ENCODE measurements around the gene DPH5.
"Not testable (repeated sequence)": the region's sequence is repeated elsewhere in the genome, so short reads cannot be mapped to it uniquely, and the experiment has no call there.

Gene DPH5

DNA sequence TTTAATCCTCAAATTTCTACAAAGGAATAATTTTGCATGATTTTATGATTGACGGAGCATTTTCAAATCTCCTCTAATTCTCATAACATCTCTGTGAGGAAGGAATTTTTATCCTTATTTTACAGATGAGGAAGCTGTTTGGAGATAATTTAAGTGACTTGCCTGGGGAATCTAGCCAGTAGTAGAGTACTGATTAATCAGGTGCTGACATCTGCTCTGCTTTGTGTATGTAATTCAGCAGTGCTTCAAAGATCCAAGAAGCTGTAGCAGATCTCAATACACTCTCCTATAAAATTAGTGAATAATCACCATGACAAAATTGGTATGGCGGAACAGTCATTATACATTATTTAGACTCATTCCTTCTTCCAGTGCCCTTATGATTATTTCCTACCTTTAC is 46.0 kb downstream of the DPH5 start:
- no peak for DNase-seq

DNA sequence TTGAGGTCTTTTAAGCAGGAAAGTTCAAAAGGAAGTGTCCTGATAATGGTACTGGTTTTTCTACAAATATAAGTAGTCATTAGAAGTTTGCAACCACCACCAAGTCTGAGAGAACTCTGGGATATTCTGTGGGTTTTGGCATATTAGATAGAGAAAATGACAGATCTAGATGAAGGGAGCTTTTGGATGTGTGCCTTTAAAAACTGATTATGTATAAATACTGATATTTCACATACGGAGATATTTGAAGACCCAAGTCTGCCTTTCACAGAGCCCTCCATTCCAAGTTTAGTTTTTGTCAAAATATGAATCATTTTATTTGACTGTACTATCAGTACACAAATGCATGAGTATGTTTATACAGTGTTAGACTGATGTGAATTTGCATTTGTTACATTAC is 48.6 kb downstream of the DPH5 start:
- no peak for DNase-seq

DNA sequence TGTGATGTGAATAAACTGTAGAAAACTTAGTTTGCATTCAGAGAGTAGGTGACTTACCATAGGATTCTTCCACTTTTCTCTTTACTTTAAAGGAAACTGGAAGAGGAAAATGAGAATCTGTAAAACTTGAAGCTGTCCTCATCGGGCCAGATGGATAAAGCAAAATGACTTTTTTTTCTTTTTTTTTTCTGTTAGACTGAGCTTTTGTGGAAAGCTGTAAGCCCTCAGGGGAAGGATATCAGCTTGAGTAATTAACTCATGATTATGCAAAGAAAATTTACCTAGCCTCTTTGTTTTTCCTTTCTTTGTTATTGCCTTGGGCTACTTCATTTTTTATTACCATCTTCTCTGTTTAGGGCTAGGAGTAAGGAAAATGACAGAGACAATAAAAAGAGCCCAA is 53.4 kb downstream of the DPH5 start:
- no peak for DNase-seq

DNA sequence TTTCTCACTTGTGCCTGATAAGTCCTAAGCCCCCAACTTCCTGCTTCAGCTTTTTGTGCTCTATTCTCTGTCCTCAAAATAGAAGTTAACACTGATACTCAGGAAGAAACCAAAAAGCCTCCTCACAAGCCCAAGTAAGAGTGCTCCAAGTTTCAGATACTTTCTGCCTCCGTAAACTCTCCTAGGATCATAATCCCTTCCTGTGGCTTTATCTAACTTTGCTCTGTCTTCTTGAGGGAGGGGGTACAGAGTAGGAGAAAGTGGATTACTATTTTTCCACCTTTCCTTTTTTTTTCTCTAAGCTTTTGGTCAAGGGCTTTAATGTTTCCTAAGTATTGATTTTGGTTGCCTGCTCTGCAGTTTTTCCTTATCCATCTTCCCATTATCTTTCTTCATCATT is 54.6 kb downstream of the DPH5 start:
- no peak for DNase-seq

DNA sequence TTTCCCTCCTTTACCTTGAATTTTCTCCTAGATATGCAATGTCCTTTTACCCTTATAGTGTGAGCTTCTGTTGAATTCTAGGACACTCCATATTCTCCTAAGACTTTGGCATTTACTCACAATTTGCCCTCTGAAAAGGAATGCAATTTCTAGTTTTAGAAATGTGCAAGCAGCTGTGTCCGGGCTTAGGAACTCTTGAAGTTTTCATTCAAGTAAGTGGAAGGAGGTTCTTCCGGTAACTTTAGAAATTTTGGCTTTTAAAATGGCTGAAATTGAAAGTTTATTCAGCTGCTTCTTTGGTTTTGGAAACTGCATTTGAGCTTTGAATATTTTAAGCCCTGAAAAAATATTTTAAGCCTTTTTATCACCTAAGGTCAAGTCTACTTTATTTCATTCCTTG is 56.3 kb downstream of the DPH5 start:
- DNase-seq = no peak

DNA sequence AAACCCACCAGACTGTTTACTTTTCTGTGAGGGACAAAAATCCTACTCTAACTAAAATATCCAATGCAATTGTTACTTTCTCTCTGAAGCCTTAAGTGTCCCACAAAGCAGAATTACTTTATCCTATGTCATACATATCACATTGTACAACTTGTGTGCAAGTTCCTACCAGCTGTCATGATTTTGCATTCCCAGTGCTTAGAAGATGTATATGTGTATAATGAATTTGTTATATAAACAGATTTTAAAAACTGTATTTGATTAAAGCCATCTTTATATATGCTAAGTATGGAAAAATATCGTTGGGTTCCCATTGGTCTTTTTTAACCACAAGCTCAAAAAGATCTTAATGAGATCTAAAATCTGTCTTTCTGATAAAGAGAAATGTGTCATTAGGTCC is 57.0 kb downstream of the DPH5 start:
- no peak for DNase-seq

DNA sequence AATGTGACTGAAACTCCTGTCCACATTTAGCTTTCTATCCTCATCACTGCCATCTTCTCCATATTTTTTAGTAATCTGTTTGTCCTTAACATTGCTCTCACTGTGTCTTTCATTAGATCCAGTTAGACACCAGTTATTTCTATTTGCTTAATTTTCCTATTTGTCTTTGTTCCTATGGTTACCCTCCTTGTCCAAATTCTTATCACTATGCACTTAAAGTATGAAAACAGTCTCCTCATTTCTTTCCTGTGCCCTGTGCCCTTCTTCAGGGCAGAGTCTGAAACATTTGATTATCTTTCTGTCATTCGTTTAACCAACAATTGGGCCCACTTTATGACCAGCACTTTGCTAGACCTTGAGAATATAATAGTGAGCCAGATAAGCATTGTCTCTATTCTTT is 65.5 kb downstream of the DPH5 start:
- no peak for DNase-seq

DNA sequence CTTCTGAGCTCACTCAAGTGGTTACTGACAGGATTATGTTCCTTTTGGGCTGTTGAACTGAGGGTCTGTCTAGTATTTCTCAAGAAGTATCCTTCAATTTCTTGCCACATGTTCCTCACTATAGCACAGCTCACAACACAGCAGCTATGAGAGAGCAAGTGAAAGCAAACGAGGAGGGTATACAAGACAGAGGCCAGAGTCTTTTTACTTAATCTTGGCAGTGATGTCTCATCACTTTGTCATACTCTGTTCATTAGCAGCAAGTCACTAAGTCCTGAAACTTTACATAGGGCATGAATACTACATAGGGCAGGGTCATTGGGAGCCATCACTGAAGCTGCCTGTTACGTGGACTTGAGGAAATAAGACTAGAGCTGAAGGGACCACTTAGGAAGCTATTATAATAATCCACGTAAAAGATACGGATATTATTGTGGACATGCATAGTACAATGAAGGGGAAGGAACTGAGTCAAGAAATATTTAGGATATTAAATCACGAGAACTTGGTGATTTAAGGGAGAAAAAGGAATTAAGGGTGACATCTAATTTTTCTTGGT is 66.0 kb downstream of the DPH5 start:
- no peak for DNase-seq

DNA sequence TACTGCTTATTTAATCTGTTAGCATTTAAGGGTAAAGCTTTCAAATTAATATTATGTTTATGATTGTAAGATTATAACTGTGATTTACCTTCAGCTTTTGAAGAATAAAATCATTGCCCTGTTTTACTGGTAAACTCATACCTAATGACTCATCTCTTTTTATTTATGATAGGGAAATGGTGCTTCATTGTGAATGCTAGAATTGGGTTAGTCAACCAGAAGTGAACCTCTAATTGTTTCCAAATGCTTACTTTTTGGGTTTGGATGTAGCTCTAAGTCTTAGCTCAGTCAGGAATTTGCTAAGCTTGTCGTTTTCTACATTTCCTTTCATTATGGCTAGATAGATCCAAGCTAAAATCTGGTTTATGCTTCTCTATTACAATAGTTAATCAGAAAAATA is 70.3 kb downstream of the DPH5 start:
- no peak for DNase-seq

DNA sequence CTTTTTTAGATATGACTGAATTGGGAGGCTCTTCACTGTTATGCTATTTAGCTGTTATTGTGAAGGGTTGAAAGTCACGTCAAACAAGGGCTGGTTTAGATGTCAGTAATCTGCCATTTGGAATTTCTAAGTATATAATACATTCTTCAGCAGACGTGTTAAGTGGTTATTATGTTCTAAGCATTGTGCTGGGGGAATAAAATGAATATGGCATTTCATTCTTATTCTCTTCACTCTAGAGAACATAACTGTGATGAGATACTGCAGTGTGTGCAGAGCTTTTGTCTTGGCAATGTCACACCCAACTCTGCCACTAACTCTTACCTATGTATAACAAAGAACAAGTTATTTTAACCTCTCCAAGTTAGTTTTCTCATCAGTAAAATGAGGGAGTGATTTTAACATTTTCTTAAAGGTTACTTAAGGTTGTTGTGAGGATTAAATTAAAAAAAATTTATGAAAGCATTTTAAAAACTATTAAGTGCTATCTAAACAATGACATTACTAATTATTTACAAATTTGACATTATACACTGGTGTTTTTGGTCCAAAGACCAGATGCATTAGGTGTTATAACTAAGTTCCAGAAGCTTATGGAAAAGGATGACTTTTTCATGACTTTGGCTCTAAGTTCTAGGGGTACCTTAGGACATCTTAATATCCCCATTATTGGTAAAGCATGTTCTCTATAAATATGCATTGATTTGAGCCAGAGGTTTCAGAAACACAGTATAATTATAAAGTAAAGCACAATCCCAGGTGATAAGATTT is 71.4 kb downstream of the DPH5 start:
- no peak for DNase-seq

DNA sequence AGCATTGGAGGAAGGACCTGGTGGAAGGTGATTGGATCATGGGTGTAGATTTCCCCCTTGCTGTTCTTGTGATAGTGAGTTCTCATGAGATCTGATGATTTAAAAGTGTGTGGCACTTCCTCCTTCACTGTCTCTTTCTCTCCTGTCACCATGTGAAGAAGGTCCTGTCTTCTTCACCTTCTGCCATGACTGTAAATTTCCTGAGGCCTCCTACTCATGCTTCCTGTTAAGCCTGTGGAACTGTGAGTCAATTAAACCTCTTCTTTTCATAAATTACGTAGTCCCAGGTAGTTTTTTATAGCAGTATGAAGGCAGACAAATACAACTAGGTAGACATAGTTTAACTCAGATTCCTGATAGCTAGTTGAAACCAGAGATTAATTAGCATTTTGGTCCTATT is 72.6 kb downstream of the DPH5 start:
- DNase-seq = not testable (repeated sequence)

DNA sequence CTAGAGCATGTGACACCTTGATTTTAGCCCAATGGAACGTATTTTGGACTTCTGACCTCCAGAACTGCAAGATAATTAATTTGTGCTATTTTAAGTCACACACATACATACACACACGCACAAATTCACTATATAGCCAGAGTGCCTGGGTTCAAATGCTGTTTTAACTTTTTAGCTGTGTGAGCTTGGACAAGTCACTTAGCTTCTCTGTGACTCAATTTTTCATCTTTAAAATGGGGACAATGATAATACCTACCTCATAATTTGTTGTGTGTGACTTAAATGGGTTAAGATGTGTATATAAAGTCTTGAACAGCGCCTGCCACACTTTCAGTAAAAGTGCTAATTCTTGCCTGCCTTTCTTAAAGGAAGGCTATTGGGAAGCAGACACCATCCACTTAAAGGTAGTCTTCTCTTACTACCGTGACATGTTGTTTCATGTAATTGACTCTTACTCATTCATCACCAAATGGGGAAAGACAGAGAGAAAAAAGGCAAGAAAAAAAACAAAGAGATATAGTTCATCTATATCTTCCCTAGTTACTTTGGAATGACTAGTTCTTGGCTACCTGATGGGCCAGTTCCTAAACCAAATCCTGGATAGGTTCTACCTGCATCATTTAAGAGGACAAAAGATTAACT is 73.4 kb downstream of the DPH5 start:
- no peak for DNase-seq

DNA sequence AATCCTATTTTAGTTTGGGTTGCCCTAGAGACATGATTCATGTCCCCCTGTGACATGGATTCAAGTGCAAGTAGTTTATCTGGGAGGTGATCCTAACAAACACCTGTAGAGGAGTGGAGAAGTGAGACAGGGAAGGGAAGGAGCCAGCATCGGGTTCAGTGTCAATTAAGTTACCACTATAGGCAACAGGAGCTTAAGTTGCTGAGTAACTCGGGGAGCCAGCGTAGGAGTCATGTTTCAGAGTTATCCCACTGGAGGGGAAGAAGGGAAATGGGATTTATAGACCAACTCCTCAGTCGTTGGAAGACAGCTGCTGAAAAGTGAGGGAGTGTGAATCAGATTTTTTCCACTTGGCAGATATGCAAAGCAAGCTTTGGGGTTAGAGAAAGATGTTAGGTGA is 74.8 kb downstream of the DPH5 start:
- no peak for DNase-seq

DNA sequence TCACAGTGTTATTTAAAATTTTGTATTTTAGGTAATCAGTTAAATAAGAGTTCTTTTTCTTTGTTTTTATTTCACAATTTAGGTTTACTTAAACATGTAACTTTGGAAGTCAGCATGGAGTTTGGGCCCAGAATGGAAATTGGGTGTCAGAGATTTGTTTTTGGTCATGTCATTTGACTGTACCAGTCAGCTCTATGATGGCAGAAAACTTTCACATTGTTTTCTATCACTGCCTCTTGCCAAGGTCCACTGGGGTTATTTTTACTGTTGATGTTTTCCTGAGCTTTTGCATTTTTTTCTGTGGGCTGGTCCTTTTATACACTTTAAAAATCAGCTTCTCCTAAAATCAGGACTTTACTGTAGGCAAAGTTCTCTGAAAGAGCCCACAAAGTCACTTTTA is 75.2 kb downstream of the DPH5 start:
- DNase-seq = no peak

DNA sequence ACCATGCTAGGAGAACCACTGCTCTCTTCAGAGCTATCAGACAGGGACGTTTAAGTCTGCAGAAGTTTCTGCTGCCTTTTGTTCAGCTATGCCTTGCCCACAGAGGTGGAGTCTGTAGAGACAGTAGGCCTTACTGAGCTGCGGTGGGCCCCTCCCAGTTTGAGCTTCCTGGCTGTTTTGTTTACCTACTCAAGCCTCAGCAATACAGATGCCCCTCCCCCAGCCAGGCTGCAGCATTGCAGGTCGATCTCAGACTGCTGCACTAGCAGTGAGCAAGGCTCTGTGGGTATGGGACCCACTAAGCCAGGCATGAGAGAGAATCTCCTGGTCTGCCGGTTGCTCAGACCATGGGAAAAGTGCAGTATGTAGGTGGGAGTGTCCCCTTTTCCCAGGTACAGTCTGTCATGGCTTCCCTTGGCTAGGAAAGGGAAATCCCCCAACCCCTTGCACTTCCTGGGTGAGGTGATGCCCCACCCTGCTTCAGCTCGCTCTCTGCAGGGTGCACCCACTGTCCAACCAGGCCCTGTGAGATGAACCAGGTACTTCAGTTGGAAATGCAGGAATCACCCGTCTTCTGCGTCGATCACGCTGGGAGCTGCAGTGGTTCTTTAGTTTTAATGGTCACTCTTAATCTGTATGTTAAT is 75.9 kb downstream of the DPH5 start:
- peak; percentile 23 to 96 (median 59) for DNase-seq

DNA sequence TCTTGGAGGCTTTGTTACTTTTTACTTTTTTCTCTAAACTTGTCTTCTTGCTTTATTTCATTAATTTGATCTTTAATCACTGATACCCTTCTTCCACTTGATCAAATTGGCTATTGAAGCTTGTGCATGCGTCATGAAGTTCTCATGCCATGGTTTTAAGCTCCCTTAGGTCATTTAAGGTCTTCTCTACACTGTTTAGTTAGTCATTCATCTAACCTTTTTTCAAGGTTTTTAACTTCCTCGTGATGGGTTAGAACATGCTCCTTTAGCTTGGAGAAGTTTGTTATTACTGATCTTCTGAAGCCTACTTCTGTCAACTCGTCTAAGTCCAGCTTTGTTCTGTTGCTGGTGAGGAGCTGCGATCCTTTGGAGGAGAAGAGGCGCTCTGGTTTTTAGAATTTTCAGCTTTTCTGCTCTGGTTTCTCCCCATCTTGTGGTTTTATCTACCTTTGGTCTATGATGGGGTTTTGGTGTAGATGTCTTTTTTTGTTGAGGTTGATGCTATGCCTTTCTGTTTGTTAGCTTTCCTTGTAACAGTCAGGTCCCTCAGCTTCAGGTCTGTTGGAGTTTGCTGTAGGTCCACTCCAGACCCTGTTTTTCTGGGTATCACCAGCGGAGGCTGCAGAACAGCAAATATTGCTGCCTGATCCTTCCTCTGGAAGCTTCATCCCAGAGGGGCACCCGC is 76.7 kb downstream of the DPH5 start:
- peak in 1 of 5 donors; percentile 39 for DNase-seq

DNA sequence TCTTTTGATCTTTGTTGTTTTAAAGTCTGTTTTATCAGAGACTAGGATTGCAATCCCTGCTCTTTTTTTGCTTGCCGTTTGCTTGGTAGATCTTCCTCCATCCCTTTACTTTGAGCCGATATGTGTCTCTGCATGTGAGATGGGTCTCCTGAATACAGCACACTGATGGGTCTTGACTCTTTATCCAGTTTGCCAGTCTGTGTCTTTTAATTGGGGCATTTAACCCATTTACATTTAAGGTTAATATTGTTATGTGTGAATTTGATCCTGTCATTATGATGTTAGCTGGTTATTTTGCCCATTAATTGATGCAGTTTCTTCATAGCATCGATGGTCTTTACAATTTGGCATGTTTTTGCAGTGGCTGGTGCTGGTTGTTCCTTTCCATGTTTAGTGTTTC is 77.8 kb downstream of the DPH5 start:
- not testable (repeated sequence) for DNase-seq

DNA sequence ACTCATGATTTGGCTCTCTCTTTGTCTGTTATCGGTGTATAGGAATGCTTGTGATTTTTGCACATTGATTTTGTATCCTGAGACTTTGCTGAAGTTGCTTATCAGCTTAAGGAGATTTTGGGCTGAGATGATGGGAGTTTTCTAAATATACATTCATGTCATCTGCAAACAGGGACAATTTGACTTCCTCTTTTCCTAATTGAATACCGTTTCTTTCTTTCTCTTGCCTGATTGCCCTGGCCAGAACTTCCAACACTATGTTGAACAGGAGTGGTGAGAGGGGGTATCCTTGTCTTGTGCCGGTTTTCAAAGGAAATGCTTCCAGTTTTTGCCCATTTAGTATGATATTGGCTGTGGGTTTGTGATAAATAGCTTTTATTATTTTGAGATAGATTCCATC is 79.5 kb downstream of the DPH5 start:
- not testable (repeated sequence) for DNase-seq

DNA sequence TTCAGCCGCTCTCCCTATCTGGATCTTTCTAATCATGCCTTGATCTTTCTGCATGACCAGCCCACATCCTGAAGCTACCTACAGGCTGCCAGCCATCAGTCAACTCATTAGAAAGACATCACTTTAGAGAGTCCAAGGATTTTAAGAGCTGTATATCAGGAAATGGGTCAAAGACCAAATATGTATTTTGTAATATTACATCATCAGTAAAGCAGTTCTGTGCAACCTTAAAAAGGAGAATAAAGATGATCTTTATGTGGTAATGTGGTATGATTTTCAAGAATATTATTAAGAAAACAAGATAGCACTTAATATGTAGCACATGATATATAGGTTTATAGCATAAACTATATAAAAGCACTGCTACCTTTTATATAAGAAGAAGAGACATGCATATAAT is 82.1 kb downstream of the DPH5 start:
- no peak for DNase-seq

DNA sequence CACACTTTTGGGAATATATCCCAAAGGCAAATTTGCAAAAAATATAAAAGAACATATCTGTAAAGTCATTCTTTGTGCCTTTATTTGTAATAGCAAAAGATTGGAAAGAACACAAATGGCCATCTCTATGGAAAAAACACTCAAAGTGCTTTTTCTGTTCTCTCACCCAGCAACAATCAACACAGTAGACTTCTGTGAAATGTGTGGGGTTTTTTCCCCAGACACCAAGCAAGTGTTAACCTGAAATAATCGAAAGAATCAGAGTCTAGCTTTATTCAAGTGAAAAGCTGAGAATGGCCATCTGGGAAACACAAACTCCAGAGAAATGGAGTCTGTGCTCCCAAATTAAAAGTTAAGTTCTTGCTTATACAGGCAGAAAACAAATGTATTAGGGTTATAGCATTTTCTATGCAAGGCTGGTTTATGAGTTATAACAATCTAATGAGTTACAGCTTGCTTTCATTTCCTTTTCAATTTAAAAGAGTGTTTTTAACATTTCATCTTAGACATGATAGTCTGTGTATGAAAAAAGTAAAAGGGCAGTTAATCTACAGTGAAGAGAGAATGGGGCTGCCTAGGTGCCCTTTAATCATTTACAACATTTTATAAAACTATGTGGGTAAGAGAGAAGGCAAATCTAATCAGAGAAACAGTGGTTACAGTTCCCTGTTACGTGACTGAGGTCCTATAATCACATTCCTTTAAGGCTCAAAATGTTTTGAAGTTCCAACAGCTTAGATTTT is 83.1 kb downstream of the DPH5 start:
- DNase-seq = no peak

DNA sequence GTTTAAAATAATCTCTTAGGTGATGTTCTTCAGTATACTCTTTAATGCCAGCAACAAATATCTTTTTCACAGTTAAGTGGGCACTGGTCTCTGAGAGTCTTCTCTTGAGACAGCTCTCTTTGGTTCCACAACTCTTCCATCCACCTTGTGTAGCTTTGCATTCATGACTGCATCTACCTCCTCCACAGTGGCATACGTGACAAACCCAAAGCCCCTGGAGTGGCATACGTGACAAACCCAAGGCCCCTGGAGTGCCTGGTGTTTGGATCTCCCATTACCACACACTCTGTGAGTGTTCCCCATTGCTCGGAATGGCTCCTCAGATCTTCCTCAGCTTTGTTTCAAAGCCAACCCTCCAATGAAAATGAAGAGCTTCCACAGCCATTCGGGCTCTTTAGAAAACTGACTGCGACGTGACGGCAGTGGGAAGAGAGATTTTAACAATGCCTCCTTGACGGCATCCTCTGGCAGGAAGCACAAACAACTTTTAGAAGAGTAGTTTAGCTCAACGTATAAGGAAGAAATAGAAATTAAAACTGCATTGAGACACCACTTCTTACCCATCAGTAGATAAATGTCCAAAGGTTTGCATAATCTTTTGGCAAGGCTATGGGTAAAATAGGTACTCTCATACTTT is 83.9 kb downstream of the DPH5 start:
- no peak for DNase-seq

DNA sequence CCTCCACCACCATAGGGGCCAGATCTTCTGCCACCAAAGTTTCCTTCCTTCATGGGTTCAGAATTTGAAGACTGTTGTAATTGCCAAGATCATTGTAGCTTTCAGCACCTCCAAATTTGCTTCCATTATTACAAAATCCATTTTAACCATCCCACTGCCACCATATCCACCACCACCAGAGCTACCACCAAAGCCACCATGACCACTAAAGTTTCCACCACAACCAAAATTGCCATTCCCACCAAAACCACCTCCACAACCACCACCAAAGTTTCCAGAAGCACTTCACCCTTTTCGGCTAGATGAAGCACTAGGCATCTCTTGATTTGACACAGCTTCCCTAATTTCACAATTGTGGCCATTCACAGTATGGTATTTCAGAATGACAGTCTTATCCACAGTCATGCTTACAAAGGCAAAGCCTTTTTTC is 84.5 kb downstream of the DPH5 start:
- DNase-seq = peak in 1 of 5 donors; percentile 71
